GM12801 (cell line): ENCODE results near the gene POU6F2.

ENCODE experiments used
- TF ChIP-seq, protein P1 (sequence below): IDR thresholded peaks from one replicate; pipeline ENCODE4 v1.5.1; 2011; ENCODE audit warnings: control low read depth; ENCODE audit not compliant: insufficient read length; ENCODE audit errors: extremely low read depth

Gene POU6F2

DNA sequence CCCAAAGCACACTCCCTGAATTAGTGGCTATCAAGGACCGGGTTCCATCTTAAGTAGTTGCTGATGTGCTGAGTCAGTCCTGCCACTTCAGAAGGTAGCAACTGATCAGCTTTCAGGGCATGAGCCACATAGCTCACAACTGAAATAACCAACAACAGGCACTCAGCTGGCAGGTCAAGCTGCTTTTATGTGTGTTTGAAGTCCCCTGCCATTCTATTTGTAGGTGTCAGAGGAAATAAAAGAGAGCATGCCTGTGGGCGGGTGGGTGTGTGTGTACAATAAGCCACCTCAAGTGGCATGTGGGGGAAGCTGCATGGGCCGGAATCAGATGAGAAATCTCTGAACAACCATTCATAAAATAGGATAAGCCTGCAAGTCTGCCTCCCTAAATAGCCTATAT is 474.2 kb downstream of the POU6F2 start:
- TF ChIP-seq, protein P1, sequence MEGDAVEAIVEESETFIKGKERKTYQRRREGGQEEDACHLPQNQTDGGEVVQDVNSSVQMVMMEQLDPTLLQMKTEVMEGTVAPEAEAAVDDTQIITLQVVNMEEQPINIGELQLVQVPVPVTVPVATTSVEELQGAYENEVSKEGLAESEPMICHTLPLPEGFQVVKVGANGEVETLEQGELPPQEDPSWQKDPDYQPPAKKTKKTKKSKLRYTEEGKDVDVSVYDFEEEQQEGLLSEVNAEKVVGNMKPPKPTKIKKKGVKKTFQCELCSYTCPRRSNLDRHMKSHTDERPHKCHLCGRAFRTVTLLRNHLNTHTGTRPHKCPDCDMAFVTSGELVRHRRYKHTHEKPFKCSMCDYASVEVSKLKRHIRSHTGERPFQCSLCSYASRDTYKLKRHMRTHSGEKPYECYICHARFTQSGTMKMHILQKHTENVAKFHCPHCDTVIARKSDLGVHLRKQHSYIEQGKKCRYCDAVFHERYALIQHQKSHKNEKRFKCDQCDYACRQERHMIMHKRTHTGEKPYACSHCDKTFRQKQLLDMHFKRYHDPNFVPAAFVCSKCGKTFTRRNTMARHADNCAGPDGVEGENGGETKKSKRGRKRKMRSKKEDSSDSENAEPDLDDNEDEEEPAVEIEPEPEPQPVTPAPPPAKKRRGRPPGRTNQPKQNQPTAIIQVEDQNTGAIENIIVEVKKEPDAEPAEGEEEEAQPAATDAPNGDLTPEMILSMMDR: no peak

DNA sequence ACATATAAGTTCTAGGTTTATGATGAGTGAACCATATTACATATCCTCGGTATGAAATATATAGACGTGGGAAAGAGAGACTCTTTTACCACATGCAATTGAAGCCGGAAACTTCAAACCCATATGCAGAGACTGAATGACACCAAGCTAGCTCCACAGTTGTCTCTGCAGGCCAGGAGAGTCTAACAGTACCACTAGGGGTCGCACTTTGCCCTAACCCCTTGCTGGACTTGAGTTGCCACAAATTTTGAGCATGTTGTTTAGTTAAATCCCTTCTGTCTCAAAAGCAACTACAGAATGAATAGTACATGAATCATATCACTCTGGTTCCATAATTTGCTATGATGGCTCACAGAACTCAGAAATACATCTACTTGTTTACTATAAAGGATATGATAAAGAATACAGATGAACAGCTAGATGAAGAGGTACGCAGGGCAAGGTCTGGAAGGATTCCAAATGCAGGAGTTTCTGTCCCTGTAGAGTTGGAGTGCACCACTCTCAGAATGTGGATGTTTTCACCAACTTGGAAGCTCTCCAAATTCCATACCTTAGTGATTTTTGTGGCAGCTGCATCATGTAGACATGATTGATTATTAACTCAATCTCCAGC is 476.1 kb downstream of the POU6F2 start:
- TF ChIP-seq, protein P1: peak; percentile 73

DNA sequence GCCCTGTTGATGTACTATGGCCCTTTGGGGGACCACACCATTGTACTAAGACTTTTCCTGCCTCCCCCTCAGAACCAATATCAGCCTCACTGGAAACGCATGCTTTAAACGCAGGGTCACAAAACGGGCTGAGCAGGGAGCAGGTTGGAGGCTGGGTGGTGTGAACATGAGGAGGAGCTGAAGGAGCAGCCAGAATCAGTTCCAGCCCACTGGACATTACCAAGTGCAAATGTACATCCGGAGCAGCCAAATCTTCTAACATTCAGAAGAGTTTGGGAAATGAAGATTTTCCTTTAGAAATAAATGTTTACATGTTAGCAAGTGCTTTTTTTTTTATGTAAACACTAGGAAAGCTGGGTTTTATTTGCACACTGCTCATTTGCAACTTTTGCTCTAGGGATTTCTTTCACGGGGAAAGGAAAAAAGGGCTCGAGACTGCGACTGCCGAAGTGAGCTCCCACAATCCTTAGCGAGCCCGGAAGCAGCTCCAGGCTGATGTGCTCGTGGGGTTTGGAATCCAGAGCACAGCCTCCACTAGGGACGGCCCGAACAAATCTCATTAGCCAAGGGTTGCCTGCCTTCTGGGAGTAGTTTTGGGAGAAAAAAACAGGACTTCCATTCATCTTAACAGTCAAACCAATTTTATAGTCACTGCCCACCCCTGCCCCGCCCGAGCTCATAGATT is 480.5 kb downstream of the POU6F2 start:
- TF ChIP-seq, protein P1: no peak

DNA sequence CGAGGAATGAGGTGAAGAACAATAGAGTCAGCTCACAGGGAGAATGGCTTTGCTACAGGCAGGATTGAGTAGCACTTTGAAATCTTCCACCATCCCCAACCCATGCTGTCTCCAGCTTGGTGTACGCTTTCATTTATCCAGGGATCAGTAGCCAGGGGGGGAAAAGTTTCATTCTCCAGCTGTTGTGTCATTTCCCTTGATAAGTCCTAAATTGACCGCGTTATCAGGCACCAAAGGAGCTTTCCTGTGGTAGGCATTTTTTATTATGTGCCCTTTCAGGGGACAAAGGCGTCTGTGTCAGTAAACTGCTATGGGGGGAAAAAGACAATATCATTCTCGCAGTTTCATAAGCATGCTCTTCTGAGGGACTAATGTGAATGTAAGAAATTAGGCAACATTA is 481.9 kb downstream of the POU6F2 start:
- TF ChIP-seq, protein P1: no peak

DNA sequence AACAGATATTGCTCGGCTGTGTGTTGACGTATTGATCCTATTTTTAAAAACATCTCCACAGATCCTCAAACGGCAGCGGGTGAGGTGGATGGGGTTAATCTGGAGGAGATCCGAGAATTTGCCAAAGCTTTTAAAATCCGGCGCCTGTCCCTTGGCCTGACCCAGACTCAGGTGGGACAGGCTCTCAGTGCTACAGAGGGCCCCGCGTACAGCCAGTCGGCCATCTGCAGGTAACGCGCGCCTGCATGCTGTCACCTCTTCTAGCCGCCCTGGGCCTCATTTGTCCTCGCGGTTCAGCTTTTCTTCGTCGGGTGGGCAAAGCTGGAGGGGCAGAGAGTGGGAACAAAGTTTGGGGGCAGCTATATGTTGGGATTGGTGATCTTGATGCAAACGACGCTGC is 482.8 kb downstream of the POU6F2 start:
- TF ChIP-seq, protein P1: no peak

DNA sequence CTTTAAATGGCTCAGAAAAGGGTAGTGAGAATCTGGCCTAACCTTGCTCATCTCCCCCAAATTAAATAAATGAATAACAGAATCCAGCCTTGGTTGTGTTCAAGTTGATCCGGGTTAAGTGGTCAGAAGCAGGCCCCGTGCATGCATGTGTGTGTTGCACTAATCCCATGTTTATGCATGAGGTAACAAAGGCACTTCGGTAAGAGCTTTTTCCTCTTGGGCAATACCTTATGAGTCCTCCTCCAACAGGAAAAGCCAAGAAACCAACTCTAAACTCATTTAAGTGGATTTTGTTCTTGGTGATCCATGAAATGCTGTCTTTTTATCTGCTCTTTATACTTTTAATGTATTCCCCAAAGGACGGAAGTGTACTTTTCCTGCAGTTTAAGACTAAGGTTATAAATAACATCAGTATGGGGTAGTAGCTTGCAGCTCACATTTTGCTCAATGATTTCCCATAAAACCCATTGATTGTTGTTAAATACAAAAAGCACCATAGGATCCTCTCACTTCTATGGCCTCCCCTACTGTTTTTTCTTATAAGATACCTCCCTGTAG is 483.6 kb downstream of the POU6F2 start:
- TF ChIP-seq, protein P1: no peak

DNA sequence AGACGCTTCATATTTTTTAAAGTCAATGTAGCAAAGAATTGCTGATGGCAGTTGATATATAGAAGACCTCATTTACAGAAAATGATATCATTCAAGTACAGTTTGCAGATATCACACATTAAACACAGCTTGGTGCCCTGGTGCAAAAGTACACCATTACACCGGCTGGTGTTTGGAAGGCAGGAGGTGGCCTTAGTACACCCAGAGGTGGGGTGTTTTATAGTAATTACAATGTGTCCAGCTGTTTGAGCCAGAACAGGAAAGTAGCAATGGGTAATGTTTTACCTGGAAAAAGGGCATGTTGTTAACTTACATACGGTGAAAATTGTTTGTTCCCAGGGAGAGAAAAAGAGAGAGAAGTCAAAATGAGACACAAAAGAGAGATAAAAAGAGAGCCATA is 485.5 kb downstream of the POU6F2 start:
- TF ChIP-seq, protein P1: no peak
